Skin of body (tissue), 2 donors: ENCODE measurements around the gene C2. TPM values are rescaled to one million over a fixed set of nuclear protein-coding genes. Genes with fewer than 3 reads are reported as not detected.
A peak's percentile ranks its signal among the peaks of the same experiment; 100 is the strongest.

Source experiments
- DNase-seq: peaks from one replicate; lab custom pipeline; 2025; lab: John Stamatoyannopoulos, UW
- total RNA-seq: library from RNA; depleted of rRNA; stranded (reverse); fragments of >200 nt; gene quantifications from one replicate; pipeline ENCODE4 v1.2.3, GENCODE V29; 2014

C2 gene
- total RNA-seq = 4.9 TPM

DNA sequence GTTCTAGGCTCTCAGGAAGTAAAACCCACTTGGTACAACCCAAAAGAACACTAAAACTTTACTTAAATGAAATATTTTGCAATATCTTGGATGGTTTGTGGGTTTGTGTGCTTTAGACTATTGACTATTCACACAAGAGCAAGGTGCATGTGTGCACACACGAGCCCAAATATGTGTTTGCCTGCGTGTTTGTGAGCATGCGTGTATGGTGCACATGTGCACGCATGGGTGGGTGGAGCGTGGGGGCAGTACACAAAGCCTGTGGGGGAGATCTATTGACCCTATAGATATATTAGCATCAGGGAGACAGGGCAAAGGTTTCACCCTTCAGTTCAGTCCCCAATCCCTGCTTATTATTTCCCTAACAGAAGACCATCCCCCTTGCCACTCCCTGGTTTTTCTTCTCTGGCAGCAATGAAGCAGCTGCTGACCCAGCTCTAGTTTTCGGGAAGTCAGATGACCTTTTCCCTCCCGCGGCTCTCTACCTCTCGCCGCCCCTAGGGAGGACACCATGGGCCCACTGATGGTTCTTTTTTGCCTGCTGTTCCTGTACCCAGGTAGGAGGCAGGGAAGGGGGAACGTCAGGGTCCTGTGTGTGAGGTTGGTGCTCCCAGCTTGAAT lies at the start of gene C2:
Gene C2 (plus strand): TSS at position 476 of the 621 bp plus-strand sequence. CDS start 36 bp downstream, at position 512.
- DNase-seq = no peak

DNA sequence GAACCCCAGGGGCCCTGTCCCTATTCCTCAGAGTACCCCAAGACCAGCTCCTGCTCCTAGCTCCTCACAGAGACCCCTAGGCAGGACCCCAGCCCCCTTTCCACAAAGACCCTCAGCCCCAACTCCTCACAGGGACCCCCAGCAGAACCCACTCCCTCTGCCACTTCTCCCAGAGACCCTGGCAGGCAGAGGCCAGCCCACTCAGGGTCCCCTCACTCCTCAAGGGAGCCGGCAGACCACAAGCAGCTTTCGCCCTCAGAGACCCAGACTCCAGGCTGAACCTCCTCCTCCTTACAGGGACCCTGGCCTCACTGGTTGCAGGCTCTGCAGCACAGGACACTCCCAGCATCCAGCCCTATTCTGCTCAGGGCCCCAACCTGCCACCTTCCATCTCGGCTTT lies 49.3 kb upstream of the C2 start:
- DNase-seq = no peak

DNA sequence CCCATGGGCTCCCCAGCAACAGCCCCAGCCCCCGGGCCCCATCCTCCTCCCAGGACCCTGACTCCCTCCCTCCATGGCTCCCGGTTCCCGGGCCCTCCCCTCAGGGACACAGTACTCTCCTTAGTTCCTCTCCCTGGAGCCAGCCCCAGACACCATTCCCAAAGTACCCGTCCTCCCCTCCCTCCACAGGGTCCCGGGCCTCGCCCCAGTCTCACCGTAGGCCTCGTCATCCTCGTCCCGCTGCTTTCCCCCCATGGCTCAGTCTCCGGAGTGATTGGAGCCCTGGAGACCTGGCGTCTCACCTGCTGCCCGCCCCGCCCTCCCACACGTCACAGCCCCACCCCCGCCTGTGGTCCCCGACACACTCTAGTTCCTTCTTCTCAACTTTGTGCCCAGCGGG lies 48.8 kb upstream of the C2 start, which contains the start of gene SLC44A4:
Gene SLC44A4 (minus strand): TSS at position 272 of the 400 bp plus-strand sequence. CDS start 17 bp downstream, at position 255.
- DNase-seq = no peak

DNA sequence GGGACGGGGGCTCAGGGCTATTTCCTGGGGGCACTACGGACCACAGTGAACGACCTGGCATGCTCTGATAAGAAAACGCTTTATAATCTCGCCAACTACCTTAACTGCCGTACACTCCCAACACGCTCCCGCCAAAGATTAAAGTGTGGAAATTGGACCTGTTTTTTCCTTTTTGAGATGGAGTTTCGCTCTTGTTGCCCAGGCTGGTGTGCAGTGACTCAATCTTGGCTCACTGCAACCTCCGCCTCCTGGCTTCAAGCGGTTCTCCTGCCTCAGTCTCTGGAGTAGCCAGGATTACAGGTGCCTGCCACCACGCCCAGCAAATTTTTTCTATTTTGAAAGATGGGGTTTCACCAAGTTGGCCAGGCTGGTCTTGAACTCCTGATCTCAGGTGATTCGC lies 48.4 kb upstream of the C2 start:
- DNase-seq = no peak

DNA sequence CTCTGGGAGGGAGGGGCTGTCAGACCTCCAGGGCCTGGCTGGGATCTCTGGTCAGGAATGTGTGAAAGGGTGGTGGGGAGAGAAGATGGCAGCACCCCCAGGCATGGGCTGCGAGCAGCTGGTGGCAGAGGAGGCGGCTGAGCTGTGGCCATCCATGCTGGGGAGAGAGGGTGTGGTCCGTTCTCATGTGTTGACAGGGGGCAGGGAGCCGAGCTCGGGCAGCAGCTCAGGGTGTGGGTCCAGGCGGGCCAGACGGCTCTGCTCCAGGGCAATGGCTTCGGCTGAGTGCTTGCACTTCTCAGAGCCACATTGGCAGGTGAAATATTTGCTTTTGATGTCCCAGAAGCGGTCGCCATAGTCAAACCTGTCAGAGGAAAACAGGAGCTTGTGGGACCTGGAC lies 47.6 kb upstream of the C2 start:
- no peak for DNase-seq

DNA sequence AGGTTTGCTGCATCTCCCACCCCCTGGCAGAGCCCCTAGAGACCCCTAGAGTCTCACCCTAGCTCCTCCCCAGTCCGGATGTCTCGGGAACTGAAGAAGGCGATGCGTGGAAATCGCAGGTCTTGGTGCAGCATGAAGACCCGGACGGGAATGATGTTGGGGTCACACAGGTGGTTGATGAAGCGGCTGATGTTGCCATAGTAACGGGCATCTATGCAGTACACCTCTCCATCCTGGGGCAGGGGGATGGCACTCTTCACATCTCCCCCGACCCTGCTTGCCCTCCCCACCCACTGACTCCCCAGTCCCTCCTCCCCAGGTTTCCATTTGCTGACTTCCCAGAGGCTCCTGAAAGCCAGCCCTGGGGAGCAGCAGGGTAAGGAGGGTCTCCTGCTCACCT lies 46.9 kb upstream of the C2 start:
- DNase-seq = no peak

DNA sequence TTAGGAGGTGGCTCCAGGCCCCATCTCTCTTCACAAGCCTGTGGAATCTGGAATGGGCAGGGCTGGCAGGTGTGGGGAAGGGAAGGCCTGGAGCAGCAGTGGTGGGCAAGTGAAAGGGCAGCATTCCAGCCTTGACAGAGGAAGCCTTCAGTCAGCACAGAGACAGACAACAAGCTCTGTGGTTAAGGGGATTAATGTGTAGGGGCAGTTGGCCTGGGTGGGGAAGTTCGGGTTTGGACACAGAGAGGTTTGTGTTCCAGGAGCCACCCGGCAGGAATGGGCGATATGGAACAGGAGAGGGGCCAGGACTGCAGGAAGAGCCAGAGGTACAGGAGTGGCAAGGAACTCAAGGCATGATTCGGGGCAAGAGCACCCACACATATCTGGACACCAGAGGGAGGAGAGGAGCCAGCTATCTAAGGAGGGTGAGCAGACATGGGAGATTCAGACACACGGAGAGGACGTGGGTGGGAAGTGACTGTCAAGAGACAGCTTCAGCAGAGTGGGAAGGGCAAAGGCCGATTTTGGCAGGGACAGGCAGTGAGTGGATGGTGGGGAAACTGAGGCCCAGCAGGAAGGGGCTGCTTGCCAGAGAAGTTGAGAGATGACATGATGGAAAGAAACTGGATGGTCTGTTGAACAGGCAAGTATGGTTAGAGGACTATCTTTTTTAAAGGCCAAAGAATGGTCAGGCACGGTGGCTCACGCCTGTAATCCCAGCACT lies 46.2 kb upstream of the C2 start:
- no peak for DNase-seq

DNA sequence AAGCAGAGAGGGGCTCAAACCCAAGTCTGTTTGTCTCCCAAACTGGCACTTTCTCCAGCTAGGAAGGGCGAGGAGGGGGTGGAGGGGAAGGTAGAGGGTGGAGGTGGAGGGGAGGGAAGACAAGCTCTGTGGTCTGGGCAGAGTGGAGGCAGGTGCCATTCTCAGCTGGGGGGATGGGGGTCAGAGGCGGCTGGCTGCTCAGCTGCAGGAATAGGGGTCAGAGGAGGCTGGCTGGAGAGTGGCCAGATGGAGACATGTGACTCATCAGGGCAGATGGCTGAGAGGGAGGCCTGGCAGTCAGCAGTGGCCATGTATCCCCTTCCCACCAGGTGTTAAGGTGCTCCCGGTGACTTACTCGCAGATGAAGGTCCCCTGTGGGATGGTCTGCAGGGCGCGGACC lies 45.2 kb upstream of the C2 start:
- DNase-seq = no peak

DNA sequence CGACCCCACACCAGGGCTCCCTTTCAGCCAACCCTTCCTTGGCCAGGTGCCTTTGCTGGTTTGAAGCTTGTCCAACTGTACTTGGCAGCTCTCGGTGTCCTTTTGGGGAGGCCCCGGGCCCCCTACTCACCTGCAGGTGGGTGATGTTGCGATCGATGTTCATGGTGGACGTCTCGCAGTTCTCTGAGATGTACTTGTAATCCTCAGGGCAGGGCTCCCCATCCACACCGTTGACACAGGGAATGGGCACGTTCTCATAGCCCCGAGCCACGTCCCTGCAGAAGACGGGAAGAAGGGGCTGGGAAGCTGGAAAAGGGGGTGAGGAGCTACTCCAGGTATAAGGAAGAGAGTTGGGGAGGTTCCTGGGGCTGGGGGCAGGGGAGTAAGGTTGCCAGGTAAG lies 43.8 kb upstream of the C2 start:
- DNase-seq = no peak

DNA sequence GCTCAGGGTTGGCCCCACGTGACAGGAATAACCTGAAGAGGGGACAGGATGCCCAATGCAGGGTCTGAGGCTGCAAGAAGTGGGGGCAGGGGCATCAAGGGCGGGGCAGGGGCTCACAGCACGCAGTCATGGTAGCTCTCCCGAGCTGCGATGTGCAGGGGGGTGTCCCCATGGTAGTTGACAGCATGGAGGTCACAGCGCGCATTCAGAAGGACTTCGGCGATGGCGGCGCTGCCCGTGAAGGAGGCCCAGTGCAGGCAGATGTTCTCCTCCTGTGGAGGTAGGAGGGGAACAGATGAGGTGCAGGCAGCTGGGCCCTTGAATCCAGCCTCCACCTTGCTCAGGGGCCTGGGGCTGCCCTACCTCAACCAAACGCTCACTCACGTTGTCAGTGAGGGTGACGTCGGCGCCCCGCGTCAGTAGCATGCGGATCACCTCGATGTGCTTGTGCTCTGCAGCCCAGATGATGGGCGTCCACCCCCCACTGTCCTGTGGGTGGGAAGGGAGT lies 42.9 kb upstream of the C2 start:
- no peak for DNase-seq

DNA sequence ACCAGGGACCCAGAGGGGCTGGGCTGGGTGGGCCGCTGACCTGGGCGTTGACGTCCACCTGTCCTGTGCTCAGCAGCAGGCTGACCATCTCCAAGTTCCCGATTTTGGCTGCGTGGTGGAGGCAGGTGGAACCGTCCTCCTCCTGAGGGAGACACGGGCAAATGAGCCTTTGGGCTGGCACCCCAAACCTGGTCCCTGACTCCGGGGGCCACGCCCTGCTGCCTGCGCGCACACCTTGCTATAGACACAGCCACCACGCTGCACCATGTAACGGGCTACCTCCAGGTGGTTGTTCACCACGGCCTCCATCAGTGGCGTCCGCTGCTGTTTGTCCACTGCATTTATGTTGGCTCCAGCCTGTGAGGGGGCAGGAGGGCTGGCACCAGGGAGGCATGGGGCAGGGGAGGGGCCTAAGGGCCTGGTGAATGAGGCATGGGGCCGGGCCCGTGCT lies 41.0 kb upstream of the C2 start:
- DNase-seq = no peak

DNA sequence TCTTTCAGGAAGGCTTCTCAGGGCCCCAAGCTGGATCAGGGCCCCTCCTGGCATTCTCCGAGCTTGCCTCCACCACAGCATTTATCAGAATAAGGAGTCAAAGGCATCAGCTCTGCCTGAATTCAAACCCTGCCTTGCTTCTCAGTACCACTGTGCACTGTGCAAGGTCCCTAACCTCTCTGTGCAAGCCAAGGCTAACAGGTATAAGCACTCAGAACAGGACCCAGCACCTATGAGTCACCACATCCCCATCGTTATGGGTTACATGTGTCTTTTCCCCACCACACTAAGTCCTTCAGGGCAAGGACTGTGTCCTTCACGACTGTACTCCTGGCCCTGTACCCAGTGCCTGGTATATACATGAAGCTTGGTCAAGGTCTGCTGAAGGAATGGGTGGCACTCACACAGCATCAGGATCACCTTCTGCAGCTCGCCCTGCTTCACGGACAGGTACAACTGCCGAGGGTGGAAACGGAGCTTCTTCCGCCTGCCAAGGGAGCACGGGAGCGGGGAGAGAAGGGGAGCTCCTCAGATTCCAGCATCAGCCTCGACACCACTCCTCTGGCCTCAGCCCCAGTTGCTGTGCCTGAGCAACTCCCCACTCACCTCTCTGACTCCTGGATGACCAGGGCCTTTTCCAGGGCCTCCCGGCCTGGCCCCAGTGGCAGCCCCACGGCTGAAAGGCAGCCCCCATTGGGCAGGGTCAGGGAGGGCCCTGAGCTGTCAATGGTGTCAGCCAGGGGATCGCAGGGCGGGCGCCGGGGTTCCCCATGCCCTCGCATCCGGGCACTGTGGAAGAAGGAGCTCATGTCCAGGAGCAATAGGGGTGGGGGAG lies 40.1 kb upstream of the C2 start:
- no peak for DNase-seq

DNA sequence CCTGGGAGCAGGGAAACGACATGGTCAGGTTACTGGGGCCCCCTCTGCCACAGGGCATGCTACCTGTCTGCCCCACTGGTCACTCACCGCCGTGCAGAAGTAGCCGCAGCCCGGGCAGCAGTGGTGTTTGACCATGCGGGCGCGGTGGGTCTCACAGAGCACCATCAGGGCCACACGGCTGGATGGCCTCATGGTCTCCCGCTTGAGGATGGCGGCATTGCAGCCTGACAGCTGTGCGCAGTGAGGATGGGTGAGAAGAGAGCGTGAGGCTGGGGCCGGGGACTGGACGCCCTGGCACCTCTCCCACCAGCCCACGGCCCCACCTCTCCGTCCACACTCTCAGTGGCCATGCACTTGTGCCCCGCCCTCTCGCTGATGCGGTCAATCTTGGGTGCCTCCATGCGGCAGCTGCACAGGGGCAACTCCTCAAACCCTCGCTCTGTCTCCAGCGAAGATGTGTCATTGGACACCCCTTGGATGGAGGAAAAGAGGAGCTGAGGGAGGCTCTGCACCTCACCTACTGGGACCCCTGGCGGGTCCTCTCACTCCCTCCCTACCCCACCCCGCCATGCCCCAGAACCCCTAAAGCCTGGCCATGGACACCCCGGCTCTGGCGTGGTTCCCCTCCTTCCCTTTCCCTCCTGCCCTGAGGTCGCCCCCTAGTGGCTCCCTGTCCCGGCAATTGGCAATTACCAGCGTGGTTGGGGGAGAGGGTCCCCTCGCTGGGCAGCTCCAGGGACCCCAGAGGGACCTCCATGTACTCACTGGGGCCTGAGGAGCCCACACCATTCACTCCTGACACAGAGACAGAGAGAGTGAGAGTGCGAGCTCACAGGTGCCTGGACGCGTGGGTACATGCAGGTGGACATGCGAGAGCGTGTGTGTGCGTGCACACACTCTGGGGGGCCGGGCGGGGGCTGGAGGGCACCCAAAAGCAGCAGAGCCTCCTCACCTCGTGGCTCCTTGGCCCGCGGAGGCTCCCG lies 39.0 kb upstream of the C2 start:
- no peak for DNase-seq

DNA sequence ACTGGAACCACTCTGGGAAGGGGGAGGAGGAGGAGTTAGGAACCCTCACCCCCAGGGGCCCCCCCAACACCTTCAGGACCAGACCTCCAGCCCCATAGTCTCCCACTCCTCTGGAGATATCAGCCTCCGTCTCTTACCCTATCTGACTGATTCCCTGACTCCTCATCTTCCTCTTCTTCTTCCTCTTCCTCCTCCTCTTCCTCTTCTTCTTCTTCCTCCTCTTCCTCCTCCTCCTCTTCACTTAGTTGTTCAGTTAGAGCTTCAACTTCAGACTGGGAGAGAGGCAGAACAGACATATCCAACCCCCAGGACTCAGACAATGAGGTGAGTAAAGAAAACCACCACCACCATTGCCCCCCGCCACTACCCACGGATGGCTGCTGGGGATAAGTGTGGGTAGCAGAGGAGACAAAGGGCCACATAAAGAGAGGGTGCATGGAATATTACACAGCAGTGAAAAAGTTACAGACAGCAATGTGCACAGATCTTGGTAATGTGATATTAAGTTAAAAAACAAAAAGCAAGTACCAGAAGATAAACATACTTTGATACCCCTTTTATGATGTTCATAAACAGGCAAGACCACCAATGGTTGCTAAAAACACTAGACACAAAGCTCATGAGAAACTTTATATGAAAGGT lies 38.1 kb upstream of the C2 start:
- DNase-seq = no peak

DNA sequence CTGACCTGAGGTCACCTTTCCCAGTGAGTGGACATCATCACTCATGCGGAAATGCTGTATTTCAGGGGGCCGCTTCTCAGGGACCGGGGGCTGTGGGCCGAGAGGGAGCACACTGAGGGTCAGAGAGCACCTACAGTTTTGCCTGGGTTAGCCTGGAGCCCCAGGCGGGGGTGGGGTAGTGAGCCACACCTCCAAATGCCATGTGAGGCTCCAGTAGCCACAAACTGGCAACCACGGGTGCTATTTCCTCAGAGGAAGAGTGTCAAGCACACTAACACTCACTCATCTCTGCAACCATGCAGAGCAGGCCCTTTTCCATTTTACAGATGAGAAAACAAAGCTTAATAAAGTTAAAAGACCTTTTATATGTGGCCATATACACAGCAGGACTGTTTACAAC lies 34.7 kb upstream of the C2 start:
- no peak for DNase-seq

DNA sequence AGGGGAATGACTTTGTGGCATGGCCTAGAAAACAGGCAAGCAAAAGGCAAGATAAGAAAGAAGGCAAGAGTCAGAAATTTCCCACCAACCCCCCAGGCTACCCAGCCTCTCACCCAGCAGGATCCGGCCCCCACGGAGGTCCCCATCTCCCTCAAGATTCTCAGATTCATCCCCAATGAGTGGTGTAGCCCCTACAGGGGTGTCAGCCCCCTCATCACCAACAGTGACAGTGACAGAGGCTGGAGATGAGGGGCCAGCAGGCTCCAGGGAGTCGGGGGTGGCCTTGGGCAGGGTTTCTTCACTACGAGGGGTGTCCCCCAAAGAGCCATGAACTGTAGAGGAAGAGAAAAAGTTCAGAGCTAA lies 31.0 kb upstream of the C2 start:
- no peak for DNase-seq

DNA sequence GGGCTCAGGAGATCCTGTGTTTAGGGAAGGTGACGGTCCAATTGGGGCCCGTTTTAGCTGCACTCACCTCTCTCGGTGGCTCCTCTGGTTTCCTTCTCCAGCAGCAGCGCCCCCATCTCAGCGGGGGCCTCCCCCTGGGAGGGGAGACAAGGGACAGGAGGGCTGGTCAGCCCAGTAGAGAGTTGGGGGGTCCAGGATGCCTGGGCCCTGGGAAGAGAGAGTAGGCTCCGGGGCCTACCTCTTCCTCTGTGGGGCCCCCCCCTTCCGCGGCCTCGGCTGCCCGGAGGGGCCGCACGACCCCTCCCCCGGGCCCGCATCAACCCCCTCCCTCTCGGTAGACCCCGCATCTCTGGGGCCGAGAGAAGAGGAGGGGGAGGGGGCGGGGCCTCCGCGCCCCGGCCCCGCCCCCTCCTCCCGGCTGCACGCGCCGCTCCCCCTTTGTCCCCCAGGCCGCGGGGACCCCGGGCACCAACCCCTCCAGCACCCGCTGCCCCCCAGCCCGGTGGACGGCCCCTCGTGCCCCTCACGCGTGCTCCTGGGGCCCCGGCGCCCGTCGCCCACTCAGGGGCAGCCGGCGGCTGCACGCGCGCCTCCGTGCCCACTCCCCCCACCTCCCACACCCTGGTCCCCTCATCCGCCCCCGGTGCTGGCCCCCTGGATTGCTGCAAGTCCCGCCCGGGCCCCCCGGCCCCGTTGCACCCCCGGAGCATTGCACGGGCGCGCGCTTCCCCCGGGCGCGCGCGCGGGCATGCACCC lies 30.5 kb upstream of the C2 start:
- DNase-seq = no peak

DNA sequence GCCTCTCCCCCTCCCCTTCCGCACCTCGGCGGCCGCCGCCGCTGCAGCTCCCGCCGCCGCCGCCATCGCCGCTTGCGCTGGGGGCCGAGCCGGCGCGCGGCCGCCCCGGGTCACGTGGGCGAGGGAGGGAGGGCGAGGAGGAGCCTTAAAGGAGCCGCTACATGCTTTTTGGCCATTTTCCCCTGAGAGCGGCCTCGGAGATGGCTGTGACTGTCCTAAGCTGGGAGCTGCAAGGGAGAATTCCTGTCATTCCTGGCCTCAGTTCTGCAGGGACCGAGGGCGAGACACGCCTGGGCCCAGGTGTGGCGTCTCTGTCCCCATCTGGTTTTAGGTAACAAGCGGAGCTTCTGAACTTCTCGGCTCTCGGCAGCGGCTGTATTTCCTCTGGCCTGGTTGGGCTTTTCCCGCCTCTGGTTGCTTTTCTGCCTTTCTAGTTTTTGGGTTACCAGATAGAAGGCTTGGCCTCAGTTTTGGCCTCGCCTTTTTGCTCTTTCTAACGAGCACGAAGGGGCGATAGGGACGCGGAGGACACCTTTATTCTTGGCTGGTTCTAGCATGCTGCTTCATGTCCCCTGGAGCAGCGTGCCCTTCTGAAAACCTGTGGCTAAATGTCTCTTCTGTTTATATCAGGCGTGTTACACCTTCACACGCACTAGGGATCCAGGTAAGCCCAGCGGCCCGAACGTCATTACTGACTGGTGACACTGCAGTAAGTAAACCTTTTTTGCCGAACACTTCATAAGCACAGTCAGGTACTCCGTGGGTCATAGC lies 29.7 kb upstream of the C2 start, which contains the start of gene EHMT2:
Gene EHMT2 (minus strand): TSS at position 87 of the 771 bp plus-strand sequence. CDS start 21 bp downstream, at position 66.
- peak; percentile 79 for DNase-seq
